ENCODE measurements around the gene ATXN10.
"Not testable (repeated sequence)": the region's sequence is repeated elsewhere in the genome, so short reads cannot be mapped to it uniquely, and the experiment has no call there.

Gene ATXN10

DNA sequence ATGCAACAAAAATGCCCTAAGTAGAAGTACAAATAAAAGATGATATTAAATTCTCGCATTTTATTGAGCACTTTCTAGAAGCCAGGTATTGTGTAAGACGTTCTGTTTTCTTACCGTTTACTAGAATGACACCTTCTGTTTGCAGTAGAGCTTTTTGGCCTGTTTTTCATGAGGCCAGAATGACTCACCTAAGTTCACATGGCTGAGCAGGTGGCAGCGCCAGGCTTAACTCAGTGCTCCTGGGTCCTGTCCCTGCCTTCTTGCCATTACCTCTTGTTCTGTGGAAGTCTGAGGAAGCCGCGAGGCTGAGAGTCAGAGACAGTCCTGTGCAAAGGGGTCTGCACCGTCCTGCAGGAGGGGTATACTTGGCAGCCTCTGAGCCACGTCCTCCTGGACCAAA lies 113.8 kb downstream of the ATXN10 start:
- no peak for DNase-seq (ENCODE audit: low spot score)

- no peak for DNase-seq (ENCODE audit: low spot score)
These were observed 115.1 kb downstream of the ATXN10 start for GRCh38 chr22:45786726-45787125.

- no peak for DNase-seq (ENCODE audit: low spot score)
These were observed 116.1 kb downstream of the ATXN10 start for GRCh38 chr22:45787759-45788158.

- no peak for DNase-seq (ENCODE audit: low spot score)
These were observed 116.9 kb downstream of the ATXN10 start for GRCh38 chr22:45788522-45788921.

DNA sequence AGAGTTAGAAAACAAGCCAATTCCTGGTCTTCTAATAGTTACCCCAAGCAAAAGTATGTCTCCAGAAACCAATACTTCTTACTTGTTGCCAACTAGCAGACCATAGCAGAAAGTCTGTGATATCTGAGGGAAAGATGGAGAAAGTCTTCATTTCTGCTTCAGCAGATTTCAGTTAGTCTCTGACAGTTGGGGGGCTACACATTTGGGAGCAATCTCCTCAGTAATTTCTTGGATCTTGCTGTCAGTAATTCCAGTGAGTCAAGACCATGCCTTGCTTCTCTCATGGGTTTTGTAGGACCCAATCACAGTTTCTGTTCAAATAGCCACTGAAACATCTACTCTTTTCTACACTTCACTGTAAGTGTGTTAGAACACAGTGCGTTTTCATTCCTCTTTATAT lies 118.8 kb downstream of the ATXN10 start:
- DNase-seq (ENCODE audit: low spot score), result no peak

DNA sequence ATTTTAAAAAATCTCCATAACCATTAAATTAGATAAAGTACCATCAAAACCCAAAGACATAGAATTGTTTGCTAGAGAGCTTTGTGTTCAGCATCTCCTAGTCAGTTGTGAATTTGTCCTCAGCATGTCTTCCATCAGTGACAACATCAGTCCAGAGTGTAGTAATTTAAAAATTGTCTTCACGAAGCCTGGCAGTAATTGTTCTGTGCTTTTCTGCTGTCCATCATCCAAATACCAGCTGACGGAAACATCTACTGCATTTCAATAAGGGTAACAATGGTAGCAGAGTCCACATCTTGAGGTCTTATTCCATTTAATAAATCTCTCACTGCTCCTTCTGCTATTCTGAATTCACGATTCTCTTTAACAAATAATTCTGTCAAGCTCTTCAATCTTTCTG lies 121.5 kb downstream of the ATXN10 start:
- DNase-seq (ENCODE audit: low spot score), result no peak

- no peak for DNase-seq (ENCODE audit: low spot score)
These were observed 122.3 kb downstream of the ATXN10 start for GRCh38 chr22:45793892-45794291.

- DNase-seq (ENCODE audit: low spot score), result not testable (repeated sequence)
These were observed 124.4 kb downstream of the ATXN10 start for GRCh38 chr22:45796009-45796408.

- DNase-seq (ENCODE audit: low spot score), result no peak
These were observed 127.7 kb downstream of the ATXN10 start for GRCh38 chr22:45799291-45799690.

- DNase-seq (ENCODE audit: low spot score), result no peak
These were observed 130.4 kb downstream of the ATXN10 start for GRCh38 chr22:45802054-45802453.

DNA sequence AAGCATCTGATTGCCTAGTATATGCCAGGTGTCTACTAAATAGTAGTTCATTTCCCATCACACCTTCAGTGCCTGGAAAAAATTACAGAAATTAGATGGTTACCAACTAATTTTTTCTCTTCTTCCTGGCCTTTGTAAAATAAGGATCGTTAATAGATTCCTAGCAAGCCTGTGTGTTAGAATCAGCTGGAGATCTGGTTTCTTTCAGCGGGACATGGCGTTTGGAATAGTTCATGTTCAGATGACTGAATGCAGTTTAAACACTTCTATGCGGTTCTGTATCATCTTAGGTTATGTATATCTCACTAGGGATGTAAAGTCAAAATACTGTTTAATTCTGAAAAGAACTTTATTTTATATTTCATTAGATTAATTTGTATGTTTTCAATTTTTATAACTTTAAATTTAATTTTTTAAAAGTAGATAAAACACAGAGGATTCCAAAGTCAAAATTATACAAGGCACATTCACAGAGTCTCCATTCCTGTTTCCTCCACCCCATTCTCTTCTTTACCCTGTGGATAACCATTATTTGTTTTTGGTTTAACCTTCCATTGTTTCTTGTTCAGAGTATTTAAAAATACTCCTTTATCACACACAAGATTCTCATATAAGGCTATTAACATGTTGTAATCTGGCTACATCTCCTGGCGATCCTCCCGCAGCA lies 132.8 kb downstream of the ATXN10 start:
- DNase-seq (ENCODE audit: low spot score), result no peak

DNA sequence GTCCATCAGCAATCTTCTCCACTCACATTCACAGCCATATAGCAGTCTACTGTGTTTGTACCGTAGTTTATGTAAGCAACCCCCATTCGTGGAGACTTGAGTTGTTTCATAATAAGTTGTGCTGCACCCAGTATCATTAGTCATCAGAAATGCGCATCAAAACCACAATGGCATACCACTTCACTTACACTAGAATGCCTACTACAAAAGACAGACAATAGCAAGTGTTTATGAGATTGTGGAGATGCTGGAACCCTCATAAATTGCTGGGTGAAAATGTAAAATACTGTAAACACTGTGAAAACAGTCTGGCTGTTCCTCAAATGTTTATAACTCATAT lies 133.3 kb downstream of the ATXN10 start:
- DNase-seq (ENCODE audit: low spot score), result peak; percentile 87

DNA sequence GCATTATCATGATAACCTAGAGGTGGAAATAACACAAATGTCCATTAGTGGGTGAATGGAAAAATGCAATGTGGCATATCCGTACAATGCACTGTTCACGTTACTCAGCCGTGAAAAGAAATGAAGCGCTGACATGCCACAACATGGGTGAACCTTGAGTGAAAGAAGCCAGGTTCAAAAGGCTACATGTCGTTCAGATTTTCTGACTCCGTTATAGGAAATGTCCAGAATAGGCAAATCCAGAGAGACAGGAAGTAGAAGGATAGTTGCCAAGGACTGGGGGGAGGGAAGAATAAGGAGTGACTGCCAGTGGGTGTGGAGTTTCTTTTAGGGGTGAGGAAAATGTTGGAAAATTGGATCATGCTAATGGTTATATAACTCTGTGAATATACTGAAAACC lies 133.8 kb downstream of the ATXN10 start:
- DNase-seq (ENCODE audit: low spot score), result no peak

- no peak for DNase-seq (ENCODE audit: low spot score)
These were observed 135.7 kb downstream of the ATXN10 start for GRCh38 chr22:45807156-45807915.

DNA sequence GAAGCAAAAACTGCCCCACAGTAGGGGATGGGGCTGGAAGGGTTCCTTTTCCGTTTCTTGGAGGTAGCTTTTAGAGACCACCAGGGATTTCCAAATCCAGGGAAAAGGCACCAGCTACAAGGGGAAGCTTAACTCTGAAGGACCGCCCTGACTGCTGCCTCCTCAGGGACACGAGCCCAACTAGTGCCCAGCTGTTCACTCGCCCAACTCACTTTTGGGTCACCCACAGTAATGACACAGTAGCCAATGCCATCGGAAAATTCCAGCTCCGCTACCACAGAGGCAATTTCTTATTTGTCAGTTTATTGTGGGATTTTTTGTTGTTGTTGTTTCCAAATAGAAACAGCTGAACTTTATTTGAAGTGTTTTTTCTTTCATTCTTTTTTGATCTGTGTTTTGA lies 141.3 kb downstream of the ATXN10 start:
- DNase-seq (ENCODE audit: low spot score), result no peak

- no peak for DNase-seq (ENCODE audit: low spot score)
These were observed 142.6 kb downstream of the ATXN10 start for GRCh38 chr22:45814198-45814597.

- DNase-seq (ENCODE audit: low spot score), result no peak
These were observed 145.1 kb downstream of the ATXN10 start for GRCh38 chr22:45816776-45817175.

DNA sequence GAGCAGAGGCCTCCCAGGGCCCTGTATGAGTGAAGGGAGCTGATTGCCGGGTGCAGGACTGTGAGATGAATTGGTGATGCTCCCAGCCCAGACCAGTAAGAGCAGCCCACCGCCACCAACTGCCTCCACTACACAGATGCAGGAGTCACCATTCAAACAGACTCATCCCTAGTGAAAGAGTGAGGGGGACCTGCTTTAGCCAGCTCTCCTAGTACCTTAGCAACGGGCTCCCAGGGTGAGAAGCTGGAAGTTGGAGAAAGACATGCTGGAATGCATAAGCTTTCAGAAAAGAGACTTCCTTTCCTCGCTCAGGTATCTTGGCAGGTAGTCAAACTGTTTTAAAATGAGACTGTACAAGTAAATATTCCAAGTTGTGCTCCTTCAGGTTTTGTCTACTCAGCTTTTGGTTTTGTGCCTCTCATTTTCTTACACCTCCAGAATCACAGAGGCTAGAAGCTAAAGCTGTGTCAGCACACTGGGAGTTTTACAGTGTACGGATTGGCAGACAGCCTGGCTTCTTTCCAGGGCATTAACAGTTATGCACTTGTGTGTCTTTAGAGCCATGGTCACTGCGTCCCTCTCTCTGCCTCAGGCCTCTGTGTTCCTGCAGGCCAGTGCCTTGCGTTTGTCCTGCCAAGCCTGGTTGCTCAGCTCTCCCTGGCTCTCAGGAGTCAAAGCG lies 146.2 kb downstream of the ATXN10 start:
- DNase-seq (ENCODE audit: low spot score), result no peak

GRCh38 chr22:45818424-45819085 lies 146.9 kb downstream of the ATXN10 start:
- no peak for DNase-seq (ENCODE audit: low spot score)

GRCh38 chr22:45819305-45819704 lies 147.7 kb downstream of the ATXN10 start:
- DNase-seq (ENCODE audit: low spot score), result no peak

- DNase-seq (ENCODE audit: low spot score), result no peak
These were observed 151.7 kb downstream of the ATXN10 start for GRCh38 chr22:45823336-45823735.

GRCh38 chr22:45826520-45826919 lies 154.9 kb downstream of the ATXN10 start:
- no peak for DNase-seq (ENCODE audit: low spot score)

GRCh38 chr22:45828841-45829240 lies 157.2 kb downstream of the ATXN10 start:
- DNase-seq (ENCODE audit: low spot score), result no peak
